HFF-Myc (cell line): ENCODE results near the gene FAM131C.

Source experiments
- DNase-seq: peaks from one replicate; pipeline ENCODE4 v3.0.0-alpha.2; 2011; ENCODE audit warnings: low read depth; ENCODE audit errors: extremely low read depth
- H3K4me3 ChIP-seq: replicated peaks from 2 replicates; pipeline ENCODE4 v1.5.1; 2011; ENCODE audit warnings: low read depth, mild to moderate bottlenecking, control low read depth, low read length
- CTCF ChIP-seq: IDR thresholded peaks from 2 replicates; pipeline ENCODE4 v1.5.1; 2012; ENCODE audit warnings: mild to moderate bottlenecking, low read depth, low read length, control low read depth; ENCODE audit errors: missing control alignments

FAM131C gene

GRCh38 chr1:16012590-16013219, 60.7 kb downstream of the FAM131C start:
- 0 out of 2 replicates have a peak overlapping the region, but pooled peaks have one; percentile 1 for H3K4me3 ChIP-seq
- no peak for DNase-seq
- no peak for TF ChIP-seq CTCF

- DNase-seq = no peak
- no peak overlapping the region for H3K4me3 ChIP-seq
- no peak for TF ChIP-seq CTCF
Measured at GRCh38 chr1:16011936-16012589, 61.4 kb downstream of the FAM131C start.

- TF ChIP-seq CTCF = no peak
- no peak for DNase-seq
- no peak overlapping the region for H3K4me3 ChIP-seq
Measured at GRCh38 chr1:16010837-16011236, 62.6 kb downstream of the FAM131C start.

- TF ChIP-seq CTCF = no peak
Measured at GRCh38 chr1:16009678-16010077, 63.8 kb downstream of the FAM131C start.

GRCh38 chr1:16009030-16009460, 64.4 kb downstream of the FAM131C start:
- peak; percentile 96 for TF ChIP-seq CTCF
- no peak overlapping the region for H3K4me3 ChIP-seq
- DNase-seq = peak; percentile 39

More at GRCh38 chr1:16009678-16010077, 63.8 kb downstream of the FAM131C start:
- DNase-seq = no peak
- no peak overlapping the region for H3K4me3 ChIP-seq
